Thoracic aorta (tissue), 2 donors: ENCODE results near the gene LLGL1. TPM values are rescaled to one million over a fixed set of nuclear protein-coding genes. Genes with fewer than 3 reads are reported as not detected.

Experiments used
- ATAC-seq: fragments of 150-250 bp; one replicate; pipeline ENCODE4 v1.8.0; 2017; ENCODE audit warnings: low read depth; ENCODE audit not compliant: insufficient number of reproducible peaks, low FRiP score
- DNase-seq: peaks from one replicate; pipeline ENCODE4 v3.0.0-alpha.2; 2020; ENCODE audit warnings: low spot score
- H3K27ac ChIP-seq, 2 donors: fragments of 200-600 bp; sonication (generic); 1 replicate in 1 of 2; 2 replicates in 1 of 2; pipeline ENCODE4 v1.5.1; 2016; ENCODE audit warnings: mild to moderate bottlenecking in 2 of 2, moderate library complexity in 2 of 2
- H3K27me3 ChIP-seq: fragments of 200-600 bp; sonication (generic); replicated peaks from 2 replicates; pipeline ENCODE4 v1.6.0; 2016; ENCODE audit warnings: mild to moderate bottlenecking; ENCODE audit not compliant: insufficient read depth
- H3K36me3 ChIP-seq: fragments of 200-600 bp; sonication (generic); one replicate; pipeline ENCODE4 v1.5.1; 2016
- H3K4me1 ChIP-seq, 2 donors: fragments of 200-600 bp; sonication (generic); 1 replicate in 1 of 2; 2 replicates in 1 of 2; pipeline versions ENCODE4 v1.5.1 to v1.6.0; 2016; ENCODE audit warnings: low read depth in 2 of 2, mild to moderate bottlenecking in 1 of 2; ENCODE audit not compliant: control insufficient read depth in 1 of 2
- H3K4me3 ChIP-seq: fragments of 200-600 bp; sonication (generic); 2 replicates; pipeline ENCODE4 v1.5.1; 2016; ENCODE audit warnings: mild to moderate bottlenecking
- H3K9me3 ChIP-seq: fragments of 200-600 bp; sonication (generic); 2 replicates; pipeline ENCODE4 v1.5.1; 2016
- total RNA-seq, 2 donors: library from RNA; depleted of rRNA; stranded (reverse); fragments of >200 nt; gene quantifications; one replicate each; pipeline versions ENCODE4 v1.1.0 to v1.2.3, GENCODE V29; 2016
- TF ChIP-seq, protein P1 (sequence below): fragments of 200-600 bp; sonication (generic); IDR thresholded peaks from one replicate; pipeline ENCODE4 v1.5.1; 2019; ENCODE audit warnings: antibody characterized with exemption

LLGL1 gene
- total RNA-seq, 2 donors from 2014 or later = 17.1 to 30.3 TPM

- ATAC-seq (no peak), DNase-seq (no peak)
- Histone ChIP-seq H3K27me3 (no peaks in the 10 kb centered on the region), H3K4me1 (peaks cover 11 to 27% of the 10 kb centered on the region in 2 donors), H3K4me3 (no peak overlapping the region), H3K27ac (no peak overlapping the region), H3K36me3 (peaks cover 26% of the 10 kb centered on the region), H3K9me3 (no peaks in the 10 kb centered on the region)
- TF ChIP-seq, protein P1, sequence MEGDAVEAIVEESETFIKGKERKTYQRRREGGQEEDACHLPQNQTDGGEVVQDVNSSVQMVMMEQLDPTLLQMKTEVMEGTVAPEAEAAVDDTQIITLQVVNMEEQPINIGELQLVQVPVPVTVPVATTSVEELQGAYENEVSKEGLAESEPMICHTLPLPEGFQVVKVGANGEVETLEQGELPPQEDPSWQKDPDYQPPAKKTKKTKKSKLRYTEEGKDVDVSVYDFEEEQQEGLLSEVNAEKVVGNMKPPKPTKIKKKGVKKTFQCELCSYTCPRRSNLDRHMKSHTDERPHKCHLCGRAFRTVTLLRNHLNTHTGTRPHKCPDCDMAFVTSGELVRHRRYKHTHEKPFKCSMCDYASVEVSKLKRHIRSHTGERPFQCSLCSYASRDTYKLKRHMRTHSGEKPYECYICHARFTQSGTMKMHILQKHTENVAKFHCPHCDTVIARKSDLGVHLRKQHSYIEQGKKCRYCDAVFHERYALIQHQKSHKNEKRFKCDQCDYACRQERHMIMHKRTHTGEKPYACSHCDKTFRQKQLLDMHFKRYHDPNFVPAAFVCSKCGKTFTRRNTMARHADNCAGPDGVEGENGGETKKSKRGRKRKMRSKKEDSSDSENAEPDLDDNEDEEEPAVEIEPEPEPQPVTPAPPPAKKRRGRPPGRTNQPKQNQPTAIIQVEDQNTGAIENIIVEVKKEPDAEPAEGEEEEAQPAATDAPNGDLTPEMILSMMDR = no peak
Measured at GRCh38 chr17:18263885-18264682, 38.6 kb downstream of the LLGL1 start.

- H3K4me3 ChIP-seq = no peak overlapping the region
- DNase-seq = no peak
- TF ChIP-seq, protein P1 = no peak
- H3K27me3 ChIP-seq = no peaks in the 10 kb centered on the region
- H3K27ac ChIP-seq = no peak overlapping the region
- ATAC-seq = no peak
- peaks cover 26% of the 10 kb centered on the region for H3K36me3 ChIP-seq
- H3K4me1 ChIP-seq = peaks cover 0 to 9% of the 10 kb centered on the region in 2 donors
- H3K9me3 ChIP-seq = no peaks in the 10 kb centered on the region
Measured at GRCh38 chr17:18267366-18267765, 41.9 kb downstream of the LLGL1 start.

GRCh38 chr17:18267927-18268711 is 42.7 kb downstream of the LLGL1 start:
- H3K27ac ChIP-seq = no peak overlapping the region
- H3K4me3 ChIP-seq = no peak overlapping the region
- H3K27me3 ChIP-seq = no peaks in the 10 kb centered on the region
- ATAC-seq (no peak), DNase-seq (no peak)
- TF ChIP-seq, protein P1 = no peak
- peaks cover 29% of the 10 kb centered on the region for H3K36me3 ChIP-seq
- peaks cover 0 to 1% of the 10 kb centered on the region in 2 donors for H3K4me1 ChIP-seq
- H3K9me3 ChIP-seq = no peaks in the 10 kb centered on the region

- H3K27me3 ChIP-seq = no peaks in the 10 kb centered on the region
- peaks cover 22% of the 10 kb centered on the region for H3K36me3 ChIP-seq
- no peaks in the 10 kb centered on the region for H3K4me1 ChIP-seq
- no peak for DNase-seq
- ATAC-seq = no peak
- H3K4me3 ChIP-seq = no peak overlapping the region
- H3K27ac ChIP-seq = no peak overlapping the region
- H3K9me3 ChIP-seq = no peaks in the 10 kb centered on the region
- TF ChIP-seq, protein P1 = no peak
Measured at GRCh38 chr17:18270046-18270931, 44.9 kb downstream of the LLGL1 start.
